ENCODE measurements around the gene OSBPL9. TPM values are rescaled to one million over a fixed set of nuclear protein-coding genes. Genes with fewer than 3 reads are reported as not detected.
"Not testable (repeated sequence)": the region's sequence is repeated elsewhere in the genome, so short reads cannot be mapped to it uniquely, and the experiment has no call there.

OSBPL9 gene
- total and polyA plus RNA-seq, 2 experiments from 2014 or later: 32.2 to 37.0 TPM

DNA sequence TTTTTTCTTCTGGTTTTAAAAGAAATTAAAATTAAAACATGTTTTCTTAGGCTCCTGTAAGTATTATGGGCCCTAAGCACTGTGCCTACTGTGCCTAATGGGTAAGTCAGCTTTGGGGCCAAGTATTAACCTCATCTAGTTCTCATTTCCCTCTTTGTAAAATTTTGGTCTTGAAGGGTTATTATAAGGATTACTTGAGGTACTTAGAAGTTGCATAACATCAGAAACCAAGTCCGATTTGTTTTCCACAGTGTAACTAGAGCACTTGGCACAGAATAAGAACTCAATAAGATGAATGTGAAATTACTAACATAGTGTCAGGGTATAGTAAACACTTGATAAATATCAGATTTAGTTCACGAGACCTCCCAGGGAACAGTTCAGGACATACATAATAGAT lies 16.4 kb upstream of the OSBPL9 start:
- Histone ChIP-seq H4K20me1 (ENCODE audit: insufficient read depth) (no peaks in the 10 kb centered on the region), H3K4me2 (ENCODE audit: unreplicated experiment) (no peak overlapping the region), H2AFZ (no peak overlapping the region), H3K9me3 (ENCODE audit: low read depth) (no peaks in the 10 kb centered on the region), H3K36me3 (ENCODE audit: low read depth) (no peaks in the 10 kb centered on the region), H3K4me1 (ENCODE audit: insufficient read depth) (no peaks in the 10 kb centered on the region), H3K9me2 (ENCODE audit: insufficient read depth) (no peaks in the 10 kb centered on the region), H3K27ac (no peak overlapping the region), H3K9ac (no peak overlapping the region), H3K27me3 (replicated peaks; ENCODE audit: insufficient read depth) (no peaks in the 10 kb centered on the region), H3K79me2 (ENCODE audit: insufficient read depth) (no peaks in the 10 kb centered on the region), H3K4me3 (no peak overlapping the region), H3F3A (ENCODE audit: insufficient read depth) (no peaks in the 10 kb centered on the region)
- DNase-seq: no peak
- no peak for TF ChIP-seq EZH2phosphoT487 (IDR thresholded peaks at IDR 0.05; ENCODE audit: insufficient read depth, low read depth)
- no peak for TF ChIP-seq EZH2 (IDR thresholded peaks at IDR 0.05; ENCODE audit: insufficient read depth, poor library complexity, severe bottlenecking)
- in situ Hi-C loops (cut with MboI): no loop called here
- 43 to 55% methylated on average over 2 of the region's 2 CpGs for WGBS, 2 experiments (ENCODE audit: low coverage in 1 of 2, low lambda C conversion rate in 2 of 2, missing lambda C conversion rate in 2 of 2)

DNA sequence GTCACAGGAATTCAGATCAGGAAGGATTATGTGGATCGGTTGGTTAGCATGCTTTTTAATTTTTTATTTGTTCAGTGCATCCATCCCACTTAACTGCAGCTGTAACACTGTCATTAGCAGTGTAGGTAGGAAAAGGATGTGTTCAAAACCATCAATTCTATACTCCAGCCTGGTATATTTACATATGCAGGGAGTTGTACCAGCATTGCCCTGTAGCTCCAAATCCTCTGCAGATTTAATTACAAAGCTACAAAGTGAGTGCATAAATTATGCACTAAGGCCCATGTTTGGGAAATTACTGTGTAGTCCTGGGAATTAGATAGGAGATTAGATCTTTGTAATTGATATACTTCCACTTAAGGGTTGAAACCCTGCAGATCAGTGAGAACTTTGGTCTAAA lies 15.9 kb upstream of the OSBPL9 start:
- no peak for DNase-seq
- Histone ChIP-seq H3K4me3 (no peak overlapping the region), H3K27me3 (replicated peaks; ENCODE audit: insufficient read depth) (no peaks in the 10 kb centered on the region), H3K4me1 (ENCODE audit: insufficient read depth) (no peaks in the 10 kb centered on the region), H3K27ac (no peak overlapping the region), H3K9me3 (ENCODE audit: low read depth) (no peaks in the 10 kb centered on the region), H3K36me3 (ENCODE audit: low read depth) (no peaks in the 10 kb centered on the region), H3K9ac (no peak overlapping the region), H3K9me2 (ENCODE audit: insufficient read depth) (no peaks in the 10 kb centered on the region), H3K4me2 (ENCODE audit: unreplicated experiment) (no peak overlapping the region), H4K20me1 (ENCODE audit: insufficient read depth) (no peaks in the 10 kb centered on the region), H2AFZ (no peak overlapping the region), H3K79me2 (ENCODE audit: insufficient read depth) (no peaks in the 10 kb centered on the region), H3F3A (ENCODE audit: insufficient read depth) (no peaks in the 10 kb centered on the region)
- in situ Hi-C loops (cut with MboI): no loop called here
- TF ChIP-seq EZH2 (IDR thresholded peaks at IDR 0.05; ENCODE audit: insufficient read depth, poor library complexity, severe bottlenecking): no peak
- TF ChIP-seq EZH2phosphoT487 (IDR thresholded peaks at IDR 0.05; ENCODE audit: insufficient read depth, low read depth): no peak
- WGBS, 2 experiments (ENCODE audit: low coverage in 1 of 2, low lambda C conversion rate in 2 of 2, missing lambda C conversion rate in 2 of 2): 40 to 44% methylated on average over 1 of the region's 1 CpG

DNA sequence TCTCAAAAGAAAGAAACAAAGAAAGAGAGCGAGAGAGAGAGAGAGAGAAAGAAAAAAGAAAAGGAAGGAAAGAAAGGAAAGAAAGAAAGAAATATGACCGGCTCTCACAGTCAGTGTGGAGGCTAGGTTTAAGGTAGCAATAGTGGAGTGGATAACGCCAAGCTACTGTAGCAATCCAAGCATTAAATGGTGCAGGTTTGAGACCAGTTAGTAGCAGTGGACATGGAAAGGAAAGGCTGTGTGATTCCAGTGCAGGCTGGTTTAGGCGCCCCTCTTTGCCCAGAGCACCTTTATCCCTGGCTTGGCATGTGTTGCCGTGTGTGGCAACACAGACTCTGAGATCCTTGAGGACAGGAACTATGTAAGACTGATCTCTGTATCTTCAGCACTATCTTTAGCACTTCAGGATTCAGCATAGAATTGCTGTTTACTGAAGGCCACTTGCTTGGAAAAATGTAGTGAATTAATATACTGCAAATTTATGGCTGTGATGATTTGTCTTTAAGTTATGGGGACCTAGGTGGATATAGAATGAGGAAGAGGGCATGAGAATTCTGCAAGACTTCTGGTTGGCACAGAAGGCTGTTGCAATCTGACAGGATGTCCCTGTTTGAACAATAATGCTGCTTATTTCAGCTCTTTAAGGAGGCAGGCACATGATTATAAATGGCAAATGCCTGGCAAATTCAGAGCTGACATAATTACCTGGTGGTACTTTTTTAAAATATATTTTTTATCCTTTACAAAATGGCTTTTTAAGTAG lies 10.8 kb upstream of the OSBPL9 start:
- no peak overlapping the region for H2AFZ ChIP-seq
- no peak overlapping the region for H3K27ac ChIP-seq
- no peak overlapping the region for H3K4me2 ChIP-seq (ENCODE audit: unreplicated experiment)
- H3F3A ChIP-seq (ENCODE audit: insufficient read depth): no peaks in the 10 kb centered on the region
- no peak overlapping the region for H3K4me3 ChIP-seq
- no peaks in the 10 kb centered on the region for H3K9me3 ChIP-seq (ENCODE audit: low read depth)
- H4K20me1 ChIP-seq (ENCODE audit: insufficient read depth): no peaks in the 10 kb centered on the region
- no peaks in the 10 kb centered on the region for H3K27me3 ChIP-seq (replicated peaks; ENCODE audit: insufficient read depth)
- WGBS, 2 experiments (ENCODE audit: low coverage in 1 of 2, low lambda C conversion rate in 2 of 2, missing lambda C conversion rate in 2 of 2): 94 to 95% methylated on average over 5 of the region's 5 CpGs
- no peaks in the 10 kb centered on the region for H3K36me3 ChIP-seq (ENCODE audit: low read depth)
- no peak overlapping the region for H3K9ac ChIP-seq
- in situ Hi-C loops (cut with MboI): no loop called here
- no peaks in the 10 kb centered on the region for H3K9me2 ChIP-seq (ENCODE audit: insufficient read depth)
- no peaks in the 10 kb centered on the region for H3K4me1 ChIP-seq (ENCODE audit: insufficient read depth)
- H3K79me2 ChIP-seq (ENCODE audit: insufficient read depth): no peaks in the 10 kb centered on the region
- TF ChIP-seq EZH2phosphoT487 (IDR thresholded peaks at IDR 0.05; ENCODE audit: insufficient read depth, low read depth): no peak
- no peak for TF ChIP-seq EZH2 (IDR thresholded peaks at IDR 0.05; ENCODE audit: insufficient read depth, poor library complexity, severe bottlenecking)
- no peak for DNase-seq

DNA sequence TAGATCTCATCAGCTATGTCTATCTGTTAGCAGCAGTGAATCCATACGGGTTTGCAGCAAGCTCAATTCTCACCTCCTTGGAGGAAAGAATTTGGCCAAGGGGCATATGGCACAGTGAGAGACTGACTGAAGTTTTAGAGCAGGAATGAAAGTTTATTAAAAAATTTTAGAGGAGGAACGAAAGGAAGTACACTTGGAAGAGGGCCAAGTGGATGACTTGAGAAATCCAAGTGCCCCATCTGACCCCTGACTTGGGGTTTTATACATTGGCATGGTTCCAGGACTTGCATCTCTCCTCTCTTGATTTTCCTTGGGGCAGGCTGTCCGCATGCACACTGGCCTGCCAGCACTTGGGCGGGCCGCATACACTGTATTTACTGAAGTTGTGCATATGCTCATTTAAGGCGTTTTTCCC lies 9.2 kb upstream of the OSBPL9 start:
- no peak for DNase-seq
- Histone ChIP-seq H3K9me2 (ENCODE audit: insufficient read depth) (no peaks in the 10 kb centered on the region), H3K36me3 (ENCODE audit: low read depth) (no peaks in the 10 kb centered on the region), H3K4me3 (no peak overlapping the region), H3K27ac (no peak overlapping the region), H3K27me3 (replicated peaks; ENCODE audit: insufficient read depth) (no peaks in the 10 kb centered on the region), H2AFZ (no peak overlapping the region), H4K20me1 (ENCODE audit: insufficient read depth) (no peaks in the 10 kb centered on the region), H3K4me2 (ENCODE audit: unreplicated experiment) (no peak overlapping the region), H3K9ac (no peak overlapping the region), H3K9me3 (ENCODE audit: low read depth) (no peaks in the 10 kb centered on the region), H3F3A (ENCODE audit: insufficient read depth) (0 out of 2 replicates have a peak, but pooled peaks cover 2% of the 10 kb centered on the region), H3K79me2 (ENCODE audit: insufficient read depth) (no peaks in the 10 kb centered on the region), H3K4me1 (ENCODE audit: insufficient read depth) (peaks cover 7% of the 10 kb centered on the region)
- TF ChIP-seq EZH2phosphoT487 (IDR thresholded peaks at IDR 0.05; ENCODE audit: insufficient read depth, low read depth) (no peak), EZH2 (IDR thresholded peaks at IDR 0.05; ENCODE audit: insufficient read depth, poor library complexity, severe bottlenecking) (no peak)
- WGBS, 2 experiments (ENCODE audit: low coverage in 1 of 2, low lambda C conversion rate in 2 of 2, missing lambda C conversion rate in 2 of 2): 66 to 67% methylated on average over 6 of the region's 6 CpGs
- in situ Hi-C loops (cut with MboI): no loop called here

DNA sequence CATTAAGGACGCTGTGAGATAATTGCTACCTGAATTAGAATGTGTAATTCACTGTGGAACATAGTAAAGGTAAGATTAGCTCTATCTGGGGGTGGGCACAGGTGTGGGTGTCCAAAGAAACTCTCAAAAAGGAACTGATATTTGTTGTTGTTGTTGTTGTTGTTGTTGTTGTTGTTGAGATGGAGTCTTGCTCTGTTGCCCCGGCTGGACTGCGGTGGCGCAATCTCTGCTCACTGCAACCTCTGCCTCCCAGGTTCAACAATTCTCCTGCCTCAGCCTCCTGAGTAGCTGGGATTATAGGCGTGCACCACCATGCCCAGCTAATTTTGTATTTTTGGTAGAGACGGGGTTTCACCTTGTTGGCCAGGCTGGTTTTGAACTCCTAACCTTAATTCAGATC lies 6.8 kb upstream of the OSBPL9 start:
- H3K4me2 ChIP-seq (ENCODE audit: unreplicated experiment); H3K36me3 ChIP-seq (ENCODE audit: low read depth); H3K9me3 ChIP-seq (ENCODE audit: low read depth); H3K27me3 ChIP-seq (replicated peaks; ENCODE audit: insufficient read depth); H3K9me2 ChIP-seq (ENCODE audit: insufficient read depth); H3K9ac ChIP-seq; in situ Hi-C loops (cut with MboI); H3F3A ChIP-seq (ENCODE audit: insufficient read depth); H3K4me3 ChIP-seq; H3K4me1 ChIP-seq (ENCODE audit: insufficient read depth); H3K79me2 ChIP-seq (ENCODE audit: insufficient read depth); DNase-seq; H3K27ac ChIP-seq; H4K20me1 ChIP-seq (ENCODE audit: insufficient read depth); H2AFZ ChIP-seq: not testable (repeated sequence)
- WGBS, 2 experiments (ENCODE audit: low coverage in 1 of 2, low lambda C conversion rate in 2 of 2, missing lambda C conversion rate in 2 of 2): 95 to 98% methylated on average over 6 of the region's 6 CpGs
